ENCODE data around the gene CD4.
A peak's percentile ranks its signal among the peaks of the same experiment; 100 is the strongest.
"Not testable (repeated sequence)": the region's sequence is repeated elsewhere in the genome, so short reads cannot be mapped to it uniquely, and the experiment has no call there.

CD4 gene

DNA sequence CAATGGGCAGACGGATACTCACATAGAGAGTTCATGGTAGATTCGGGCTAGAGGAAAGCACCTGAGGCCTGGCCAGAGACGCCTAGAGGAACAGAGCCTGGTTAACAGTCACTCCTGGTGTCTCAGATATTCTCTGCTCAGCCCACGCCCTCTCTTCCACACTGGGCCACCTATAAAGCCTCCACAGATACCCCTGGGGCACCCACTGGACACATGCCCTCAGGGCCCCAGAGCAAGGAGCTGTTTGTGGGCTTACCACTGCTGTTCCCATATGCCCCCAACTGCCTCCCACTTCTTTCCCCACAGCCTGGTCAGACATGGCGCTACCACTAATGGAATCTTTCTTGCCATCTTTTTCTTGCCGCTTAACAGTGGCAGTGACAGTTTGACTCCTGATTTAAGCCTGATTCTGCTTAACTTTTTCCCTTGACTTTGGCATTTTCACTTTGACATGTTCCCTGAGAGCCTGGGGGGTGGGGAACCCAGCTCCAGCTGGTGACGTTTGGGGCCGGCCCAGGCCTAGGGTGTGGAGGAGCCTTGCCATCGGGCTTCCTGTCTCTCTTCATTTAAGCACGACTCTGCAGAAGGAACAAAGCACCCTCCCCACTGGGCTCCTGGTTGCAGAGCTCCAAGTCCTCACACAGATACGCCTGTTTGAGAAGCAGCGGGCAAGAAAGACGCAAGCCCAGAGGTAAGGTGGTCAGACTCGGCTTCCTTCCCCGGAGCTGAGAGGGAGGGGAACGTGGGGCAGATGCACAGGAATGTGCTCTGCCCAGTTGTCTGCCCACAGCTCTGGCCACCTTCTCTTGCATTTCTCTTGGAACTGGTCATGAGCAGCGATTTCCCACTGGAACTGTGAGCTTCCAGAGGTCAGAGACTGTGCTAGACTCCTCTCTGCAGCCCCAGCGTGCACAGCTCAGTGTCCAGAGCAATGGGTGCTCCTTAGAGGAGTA lies at the start of gene CD4:
Gene CD4, plus strand, starts transcription at position 557 of the 953 bp plus-strand sequence. CDS start 10,611 bp downstream, outside the sequence.
- no peak for DNase-seq (ENCODE audit: low read depth in 2 of 2)

GRCh38 chr12:6742080-6742479 lies 47.2 kb upstream of the CD4 start:
- DNase-seq (ENCODE audit: low read depth in 2 of 2) = not testable (repeated sequence)

- DNase-seq (ENCODE audit: low read depth in 2 of 2) = no peak
Measured at GRCh38 chr12:6742834-6743233, 46.5 kb upstream of the CD4 start.

GRCh38 chr12:6743300-6743699 lies 46.0 kb upstream of the CD4 start:
- DNase-seq (ENCODE audit: low read depth in 2 of 2) = not testable (repeated sequence)

GRCh38 chr12:6745741-6746525 lies 43.4 kb upstream of the CD4 start:
- no peak for DNase-seq (ENCODE audit: low read depth in 2 of 2)

- no peak for DNase-seq (ENCODE audit: low read depth in 2 of 2)
Measured at GRCh38 chr12:6747216-6747615, 42.1 kb upstream of the CD4 start.

- DNase-seq (ENCODE audit: low read depth in 2 of 2) = no peak
Measured at GRCh38 chr12:6748761-6749160, 40.6 kb upstream of the CD4 start.

DNA sequence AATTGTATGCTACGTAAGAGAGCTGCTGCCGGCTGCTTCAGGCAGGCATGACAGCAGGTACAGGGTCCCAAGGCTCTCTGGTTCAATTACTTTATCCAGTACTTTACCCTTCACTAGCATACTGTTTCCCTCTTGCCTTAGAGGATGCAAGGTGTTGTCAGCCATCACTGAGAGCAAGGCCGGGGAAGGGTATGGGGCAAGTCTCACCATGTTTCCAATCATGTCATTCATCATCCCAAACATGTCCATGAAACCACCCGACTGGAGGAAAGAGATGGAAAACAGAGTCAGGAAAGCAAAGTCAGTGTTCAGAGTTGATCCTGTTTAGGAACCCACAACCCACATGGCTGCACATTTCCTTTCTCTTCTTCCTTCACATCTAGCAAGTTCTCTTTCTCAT lies 38.8 kb upstream of the CD4 start:
- no peak for DNase-seq (ENCODE audit: low read depth in 2 of 2)

DNA sequence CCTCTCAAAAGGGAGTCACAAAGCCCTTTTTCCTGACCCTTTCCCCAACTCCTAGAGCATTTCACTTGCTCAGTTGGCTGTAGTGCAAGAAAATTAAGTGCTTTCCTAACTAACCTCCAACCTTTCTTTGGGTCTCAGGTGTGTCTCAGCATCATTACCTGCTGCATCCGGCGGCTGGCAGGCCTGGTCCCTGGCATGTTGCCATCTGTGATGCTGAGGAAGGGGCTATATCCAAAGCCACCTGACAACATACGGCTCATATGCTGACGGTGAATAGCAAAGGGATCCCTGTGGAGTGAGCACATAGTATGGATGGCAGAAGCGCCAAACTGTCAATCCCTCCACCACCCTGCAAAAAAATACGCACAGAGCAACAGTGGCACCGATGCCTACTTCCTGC lies 37.6 kb upstream of the CD4 start:
- DNase-seq (ENCODE audit: low read depth in 2 of 2) = no peak

DNA sequence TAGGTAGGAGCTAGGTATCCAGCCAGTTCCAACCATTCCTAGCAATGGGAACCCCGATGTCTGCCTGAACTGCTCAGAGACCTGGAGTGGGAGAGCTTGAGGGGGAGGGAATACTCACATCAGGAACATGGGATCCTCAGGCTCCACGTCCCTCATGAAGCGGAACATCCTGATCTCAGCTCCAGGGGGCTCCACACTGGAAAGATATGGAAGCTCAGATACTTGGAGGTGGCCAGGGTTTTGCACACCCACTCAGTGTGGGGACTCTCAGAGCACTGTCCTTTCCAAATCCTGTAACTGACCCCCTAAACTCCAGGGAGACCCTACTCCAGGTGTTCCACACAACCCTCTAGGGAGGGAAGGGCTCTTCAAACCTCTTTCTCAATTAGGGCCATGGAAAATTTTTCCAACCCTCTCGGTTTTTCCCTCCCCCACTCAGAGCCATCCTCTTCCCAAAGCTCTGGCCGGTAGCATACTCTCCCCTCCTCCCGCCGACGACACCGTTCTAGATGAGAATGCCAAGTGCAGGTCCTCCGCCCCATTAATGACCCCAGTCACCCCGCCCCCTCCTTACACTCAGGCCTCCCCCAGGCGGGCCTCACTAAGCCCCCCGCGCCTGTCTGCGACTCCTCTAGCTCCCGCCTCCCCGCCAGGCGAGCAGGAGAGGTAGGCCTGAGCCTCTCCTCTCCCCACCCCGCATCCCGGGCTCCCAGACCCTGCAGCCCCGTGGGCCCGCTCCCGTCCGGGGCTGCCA lies 37.0 kb upstream of the CD4 start:
- no peak for DNase-seq (ENCODE audit: low read depth in 2 of 2)

DNA sequence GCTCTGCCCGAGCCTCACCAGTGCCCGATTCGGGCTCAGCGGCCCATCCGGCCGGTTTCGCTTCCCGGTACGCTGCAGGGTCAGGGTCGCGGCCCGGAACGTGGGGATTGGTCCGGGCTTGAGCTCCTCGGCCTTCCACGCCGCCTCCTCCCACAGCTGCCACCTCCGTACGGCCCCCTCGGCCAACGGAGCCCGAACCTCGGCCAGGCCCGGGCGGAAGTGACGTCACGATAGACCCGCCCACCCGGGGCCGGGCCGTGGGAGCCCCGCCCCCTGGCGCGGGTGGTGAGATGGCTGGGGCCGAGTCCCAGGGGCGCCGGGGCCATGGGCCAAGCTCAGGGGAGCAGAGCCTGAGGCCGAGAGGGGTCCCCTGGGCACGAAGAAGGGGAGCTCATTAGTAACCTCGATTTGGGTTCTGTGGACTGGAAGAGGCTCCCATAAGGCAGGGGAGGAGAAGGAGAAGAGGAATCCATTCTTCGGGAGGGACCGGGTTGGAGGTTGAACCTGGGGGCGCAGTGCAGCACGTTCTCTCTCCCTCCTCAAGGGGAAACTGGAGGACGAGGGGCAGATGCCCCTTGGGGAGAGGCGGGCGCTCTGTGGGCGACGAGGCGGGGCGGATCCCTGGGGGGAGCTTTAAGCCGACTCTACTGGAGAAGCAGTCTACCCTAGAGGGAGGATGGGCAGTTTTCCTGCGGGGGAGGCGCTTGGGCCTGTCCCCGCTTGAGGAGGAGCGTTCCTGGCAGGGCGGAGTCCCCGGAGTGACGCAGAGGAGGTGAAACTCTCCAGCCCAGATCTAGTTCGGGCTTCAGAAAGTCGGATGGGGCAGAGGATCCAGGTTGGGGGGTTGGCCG lies 36.2 kb upstream of the CD4 start, which contains the start of gene MLF2:
Gene MLF2, minus strand, starts transcription at position 221 of the 851 bp plus-strand sequence. CDS start 807 bp downstream, outside the sequence.
- peak; percentile 96 to 97 for DNase-seq (ENCODE audit: low read depth in 2 of 2)

DNA sequence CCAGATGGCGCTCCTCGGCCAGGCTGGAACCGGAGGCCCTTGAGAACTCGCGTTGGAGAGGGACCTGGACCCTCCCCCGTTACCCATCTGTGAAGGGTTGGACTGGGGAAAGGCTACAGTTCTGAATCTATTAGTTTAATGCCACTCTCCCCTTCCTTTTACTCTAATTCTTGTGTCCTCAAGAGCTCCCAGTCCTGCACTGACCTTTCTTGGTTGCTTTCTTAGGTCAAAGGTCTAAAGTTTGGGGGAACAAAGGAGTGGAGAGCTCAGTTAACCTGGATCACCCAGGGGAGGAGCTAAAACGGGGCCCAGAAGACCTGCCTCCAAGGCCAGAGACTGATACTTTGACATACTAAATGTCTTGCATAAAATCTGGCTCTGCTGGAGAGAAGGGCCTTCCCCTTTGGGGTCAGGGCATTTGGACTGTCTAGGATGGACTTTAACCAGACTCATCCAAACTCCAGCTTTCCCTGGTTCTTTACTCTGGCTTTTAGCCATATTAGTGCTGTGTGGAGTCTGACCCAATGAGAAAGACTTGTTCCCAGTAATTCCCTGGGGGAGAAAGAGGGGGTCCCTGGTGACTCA lies 35.5 kb upstream of the CD4 start:
- DNase-seq (ENCODE audit: low read depth in 2 of 2) = no peak

- DNase-seq (ENCODE audit: low read depth in 2 of 2) = no peak
Measured at GRCh38 chr12:6754411-6754810, 34.9 kb upstream of the CD4 start.

GRCh38 chr12:6757028-6757690 lies 32.2 kb upstream of the CD4 start:
- no peak for DNase-seq (ENCODE audit: low read depth in 2 of 2)

DNA sequence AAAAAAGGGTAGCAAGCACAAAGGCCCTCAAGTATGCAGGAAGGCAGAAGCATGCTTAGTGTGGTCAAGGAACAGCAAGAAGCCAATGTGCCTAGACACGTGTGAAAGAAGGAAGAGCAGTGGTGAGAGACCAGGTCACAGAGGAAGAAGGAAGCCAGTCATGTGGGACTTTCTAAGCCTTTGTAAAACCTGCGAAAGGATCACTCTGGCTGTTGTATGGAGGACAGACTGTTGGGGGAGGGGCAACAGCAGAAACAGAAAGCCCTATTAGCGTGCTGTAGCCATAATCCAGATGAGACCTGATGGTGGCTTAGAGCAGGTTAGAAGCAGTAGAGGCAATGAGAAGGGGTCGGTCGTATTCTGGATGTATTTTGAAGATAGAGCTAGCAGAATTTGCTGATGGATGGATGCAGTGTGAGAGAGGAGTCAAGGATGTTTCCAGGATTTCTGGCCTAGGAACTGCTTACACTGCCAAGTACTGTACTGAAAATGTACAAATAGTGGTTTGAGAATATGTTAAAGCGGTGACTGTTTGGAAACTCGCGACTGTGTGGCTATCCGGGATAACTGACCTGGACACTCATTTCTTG lies 30.7 kb upstream of the CD4 start:
- no peak for DNase-seq (ENCODE audit: low read depth in 2 of 2)

- DNase-seq (ENCODE audit: low read depth in 2 of 2) = no peak
Measured at GRCh38 chr12:6759741-6760140, 29.6 kb upstream of the CD4 start.

- no peak for DNase-seq (ENCODE audit: low read depth in 2 of 2)
Measured at GRCh38 chr12:6763380-6763779, 25.9 kb upstream of the CD4 start.

DNA sequence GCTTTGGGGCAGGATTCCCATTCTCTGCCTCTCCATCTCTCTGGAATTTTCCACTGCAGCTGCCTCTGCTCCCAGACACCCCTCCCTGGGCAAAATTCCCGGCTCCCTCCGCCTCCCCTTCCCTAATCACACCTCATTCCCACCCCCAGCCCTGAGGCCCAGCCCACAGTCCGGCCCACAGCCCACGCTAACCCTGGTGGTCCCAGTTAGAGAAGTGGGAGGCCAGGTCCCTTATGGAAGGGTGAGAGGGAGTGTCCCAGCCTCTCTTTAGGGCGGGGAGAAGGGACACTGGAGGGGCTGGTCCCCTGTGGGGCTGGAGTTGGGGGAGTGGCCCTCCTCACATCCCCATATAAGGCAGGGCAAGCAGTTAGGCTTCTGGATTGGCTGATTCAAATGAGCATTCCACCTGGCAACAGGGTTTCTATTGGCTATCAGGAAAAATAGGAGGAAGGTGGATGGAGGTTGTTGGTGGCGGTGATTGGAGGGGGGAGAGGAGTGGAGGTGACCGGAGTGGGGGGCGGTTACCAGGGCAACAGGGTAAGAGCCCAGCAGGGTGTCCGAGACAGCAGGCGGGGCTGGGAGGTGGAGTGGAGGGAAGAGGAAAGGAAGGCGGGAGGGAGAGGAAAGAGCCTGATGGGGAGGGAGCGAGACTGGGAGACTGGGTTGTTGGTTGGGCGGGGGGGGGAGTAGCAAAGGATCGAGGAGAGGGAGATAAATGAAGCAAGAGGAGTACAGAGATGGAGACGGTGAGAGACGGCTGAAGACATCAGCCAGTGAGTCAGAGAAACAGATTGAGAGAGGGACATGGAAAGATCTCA lies 25.1 kb upstream of the CD4 start:
- DNase-seq (ENCODE audit: low read depth in 2 of 2) = peak in 1 of 2 donors; percentile 49

Measured in stimulated activated CD8-positive, alpha-beta memory T cell treated with anti-CD3 and anti-CD28 coated beads, Interleukin-15, amount 100 ng/mL, for 48 hours (primary cell).